Endothelial cell of hepatic sinusoid (primary cell): ENCODE results near the gene ACSS3.

Experiments
- in situ Hi-C: cut with HindIII; loops from 2 replicates; pipeline ENCODE4 v1.10.0; 2017; ENCODE audit warnings: low sequenced_read_pairs

Gene ACSS3

GRCh38 chr12:81216739-81217138 lies 138.9 kb downstream of the ACSS3 start:
- in situ Hi-C loops: no loop called here

- in situ Hi-C loops: no loop called here
Observed at GRCh38 chr12:81221681-81222080, 143.8 kb downstream of the ACSS3 start.

GRCh38 chr12:81222846-81223592 lies 145.1 kb downstream of the ACSS3 start:
- in situ Hi-C loops: no loop called here

- in situ Hi-C loops: no loop called here
Observed at GRCh38 chr12:81224626-81225025, 146.7 kb downstream of the ACSS3 start.

- in situ Hi-C loops: no loop called here
Observed at GRCh38 chr12:81229759-81230158, 151.9 kb downstream of the ACSS3 start.

GRCh38 chr12:81231574-81232368 lies 153.9 kb downstream of the ACSS3 start:
- in situ Hi-C loops: no loop called here

GRCh38 chr12:81245458-81245857 lies 167.6 kb downstream of the ACSS3 start:
- in situ Hi-C loops: no loop called here

GRCh38 chr12:81245907-81246570 lies 168.2 kb downstream of the ACSS3 start:
- in situ Hi-C loops: no loop called here

- in situ Hi-C loops: no loop called here
Observed at GRCh38 chr12:81249976-81250375, 172.1 kb downstream of the ACSS3 start.

- in situ Hi-C loops: no loop called here
Observed at GRCh38 chr12:81252228-81252627, 174.3 kb downstream of the ACSS3 start.

GRCh38 chr12:81253360-81253759 lies 175.5 kb downstream of the ACSS3 start:
- in situ Hi-C loops: no loop called here

GRCh38 chr12:81255456-81255855 lies 177.6 kb downstream of the ACSS3 start:
- in situ Hi-C loops: no loop called here

GRCh38 chr12:81255947-81256346 lies 178.1 kb downstream of the ACSS3 start:
- in situ Hi-C loops: no loop called here

GRCh38 chr12:81257947-81258551 lies 180.2 kb downstream of the ACSS3 start:
- in situ Hi-C loops: no loop called here

GRCh38 chr12:81259360-81259759 lies 181.5 kb downstream of the ACSS3 start:
- in situ Hi-C loops: no loop called here

GRCh38 chr12:81261508-81262207 lies 183.8 kb downstream of the ACSS3 start:
- in situ Hi-C loops: no loop called here

- in situ Hi-C loops: no loop called here
Observed at GRCh38 chr12:81263072-81263471, 185.2 kb downstream of the ACSS3 start.

- in situ Hi-C loops: loop anchor here (5.0 kb wide), 1 partner anchor 107 kb away; no protein-coding TSS in a partner anchor
Observed at GRCh38 chr12:81270385-81270784, 192.5 kb downstream of the ACSS3 start.

- in situ Hi-C loops: loop anchor here (5.0 kb wide), 1 partner anchor 102 kb away; no protein-coding TSS in a partner anchor
Observed at GRCh38 chr12:81274637-81275529, 197.0 kb downstream of the ACSS3 start.
